ENCODE measurements around the gene ATXN1.
"Not testable (repeated sequence)": the region's sequence is repeated elsewhere in the genome, so short reads cannot be mapped to it uniquely, and the experiment has no call there.

The ATXN1 gene

DNA sequence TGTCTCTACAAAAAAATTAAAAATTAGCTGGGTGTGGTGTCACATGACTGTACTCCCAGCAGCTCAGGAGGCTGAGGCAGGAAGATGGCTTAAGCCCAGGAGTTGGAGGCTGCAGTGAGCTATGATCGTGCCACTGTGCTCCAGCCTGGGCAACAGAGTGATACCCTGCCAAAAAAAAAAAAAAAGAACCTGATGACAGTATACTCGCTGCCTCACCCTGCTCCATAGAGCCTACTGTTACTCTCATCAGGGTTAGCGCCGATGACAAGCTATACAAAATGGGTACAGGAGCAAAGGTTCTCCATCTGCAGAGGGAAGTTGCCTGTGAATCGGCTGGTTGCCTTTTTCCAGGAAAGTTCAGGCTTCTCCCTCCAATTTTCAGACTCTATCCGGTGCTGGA lies 469.5 kb downstream of the ATXN1 start:
- DNase-seq = no peak

DNA sequence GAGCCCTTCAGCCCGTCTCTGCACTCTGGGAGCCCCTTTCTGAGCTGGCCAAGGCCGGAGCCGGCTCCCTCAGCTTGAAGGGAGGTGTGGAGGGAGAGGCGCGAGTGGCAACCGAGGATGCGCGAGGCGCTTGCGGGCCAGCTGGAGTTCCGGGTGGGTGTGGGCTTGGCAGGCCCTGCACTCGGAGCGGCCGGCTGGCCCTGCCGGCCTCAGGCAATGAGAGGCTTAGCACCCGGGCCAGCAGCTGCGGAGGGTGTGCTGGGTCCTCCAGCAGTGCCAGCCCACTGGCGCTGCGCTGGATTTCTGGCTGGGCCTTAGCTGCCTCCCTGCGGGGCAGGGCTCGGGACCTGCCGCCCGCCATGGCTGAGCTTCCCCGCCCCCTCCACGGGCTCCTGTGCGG lies 473.1 kb downstream of the ATXN1 start:
- no peak for DNase-seq

- DNase-seq = peak; percentile 25
These were observed 475.1 kb downstream of the ATXN1 start for GRCh38 chr6:16286151-16286522.

DNA sequence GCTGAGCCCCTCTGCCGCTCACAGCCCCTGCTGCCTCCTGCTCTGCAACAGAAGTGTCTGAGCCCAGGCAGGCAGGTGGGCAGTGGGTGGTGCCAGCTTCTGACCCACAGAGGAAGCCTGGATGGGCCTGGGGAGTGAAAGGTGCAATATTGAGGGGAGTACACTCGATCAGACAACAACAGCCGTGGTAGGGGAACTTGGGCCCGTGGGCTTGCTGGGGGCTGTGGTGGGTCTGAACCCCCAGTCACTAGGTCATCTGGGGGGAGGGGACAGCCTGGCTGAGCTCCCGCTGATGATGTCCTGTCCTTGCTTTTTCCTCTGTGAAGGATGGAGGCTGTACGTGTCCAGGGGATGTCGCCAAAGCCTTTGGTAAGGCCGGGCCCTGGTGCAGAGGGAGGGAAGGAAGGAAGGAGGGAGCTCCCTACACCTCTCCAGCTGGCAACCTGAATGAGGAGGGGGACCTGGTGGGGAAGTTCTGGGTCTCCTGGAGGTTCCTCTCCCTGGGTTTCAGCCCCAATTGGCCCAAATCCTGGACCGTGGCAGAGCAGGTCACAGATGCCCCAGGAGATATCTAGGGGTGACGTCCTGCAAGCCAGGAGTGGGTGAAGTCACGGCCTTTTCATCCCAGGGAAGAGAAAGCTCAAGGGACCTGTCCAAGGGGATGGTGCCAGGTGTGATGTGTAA lies 475.7 kb downstream of the ATXN1 start:
- no peak for DNase-seq

- no peak for DNase-seq
These were observed 476.8 kb downstream of the ATXN1 start for GRCh38 chr6:16284472-16284871.

GRCh38 chr6:16282370-16282769 lies 478.9 kb downstream of the ATXN1 start:
- no peak for DNase-seq

DNA sequence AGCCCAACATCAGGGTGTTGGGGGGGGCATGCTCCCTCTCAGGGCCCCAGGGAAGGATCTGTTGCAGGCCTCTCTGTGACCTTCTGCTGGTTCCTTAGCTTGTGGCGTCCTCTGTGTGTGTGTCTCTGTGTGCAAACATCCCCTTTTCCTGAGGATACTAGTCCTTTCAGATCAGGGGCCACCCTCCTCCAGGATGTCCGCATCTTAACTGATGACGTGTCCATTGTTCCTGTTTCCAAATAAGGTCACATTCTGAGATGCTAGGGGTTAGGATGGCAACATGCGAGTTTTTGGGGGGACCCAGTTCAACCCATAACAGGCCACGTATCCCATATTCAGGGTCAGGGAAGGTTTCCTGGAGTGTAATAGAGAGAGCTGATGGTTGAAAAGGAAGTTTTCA lies 482.0 kb downstream of the ATXN1 start:
- DNase-seq = no peak

- DNase-seq = no peak
These were observed 482.5 kb downstream of the ATXN1 start for GRCh38 chr6:16278750-16279149.

- DNase-seq = no peak
These were observed 483.1 kb downstream of the ATXN1 start for GRCh38 chr6:16278048-16278724.

DNA sequence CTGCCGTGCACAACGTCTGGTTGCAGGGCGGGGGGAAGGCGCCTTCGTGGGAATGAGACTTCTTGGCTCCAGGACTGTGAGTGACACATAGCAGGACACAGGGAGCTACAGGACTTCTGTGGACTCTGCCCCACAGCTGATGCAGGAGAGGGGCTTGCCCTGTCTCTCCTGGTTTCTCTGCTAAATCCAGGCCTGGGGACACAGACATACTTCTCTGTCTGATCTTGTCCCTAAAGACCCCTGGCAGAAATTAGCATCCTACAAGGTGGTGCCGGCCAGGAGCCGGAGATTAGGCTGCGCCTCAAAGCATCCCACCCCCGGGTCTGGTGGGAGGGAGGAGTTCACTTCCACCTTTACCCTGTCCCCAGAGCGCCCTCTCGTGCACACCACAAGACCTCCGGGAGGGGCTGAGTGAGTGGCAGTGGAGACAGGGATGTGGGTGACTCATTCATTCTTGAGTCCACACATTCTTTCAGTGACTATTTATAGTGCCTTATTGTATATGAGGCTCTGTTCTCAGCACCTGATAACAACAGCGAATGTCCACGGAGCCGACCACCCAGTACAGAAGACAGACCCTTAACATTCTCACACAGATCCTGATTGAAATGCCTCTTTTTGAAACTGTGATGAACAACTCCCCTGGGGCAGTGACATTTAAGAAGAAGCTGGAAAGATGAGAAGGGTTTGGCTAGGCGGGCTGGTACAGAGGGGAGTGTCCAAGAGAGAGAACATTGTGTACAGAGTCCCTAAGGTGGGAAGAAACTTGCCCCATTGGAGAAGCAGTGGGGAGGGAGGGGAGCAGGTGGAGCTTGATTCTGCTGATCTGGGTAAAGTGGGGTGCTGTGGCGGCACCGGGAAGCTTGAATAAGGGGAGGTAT lies 483.9 kb downstream of the ATXN1 start:
- no peak for DNase-seq

GRCh38 chr6:16274885-16275589 lies 486.2 kb downstream of the ATXN1 start:
- DNase-seq = no peak

DNA sequence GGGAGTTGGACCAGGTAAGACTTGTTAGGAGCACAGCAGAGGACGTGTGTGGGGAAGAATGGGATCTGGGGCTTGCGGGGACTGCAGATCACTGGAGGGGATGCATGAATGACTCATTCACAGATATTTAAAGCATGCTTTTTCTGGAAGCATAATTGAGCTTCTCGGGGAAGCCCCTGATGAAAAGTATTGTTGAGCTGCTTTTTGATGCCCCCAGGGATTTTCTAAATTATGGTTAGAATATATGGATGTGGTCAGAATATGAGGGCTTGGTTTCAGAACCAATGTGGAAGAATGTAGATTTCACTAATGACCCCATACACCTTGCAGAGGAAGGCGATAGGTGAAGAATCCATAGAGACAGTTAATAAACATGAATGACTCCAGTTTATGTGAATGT lies 486.8 kb downstream of the ATXN1 start:
- no peak for DNase-seq

DNA sequence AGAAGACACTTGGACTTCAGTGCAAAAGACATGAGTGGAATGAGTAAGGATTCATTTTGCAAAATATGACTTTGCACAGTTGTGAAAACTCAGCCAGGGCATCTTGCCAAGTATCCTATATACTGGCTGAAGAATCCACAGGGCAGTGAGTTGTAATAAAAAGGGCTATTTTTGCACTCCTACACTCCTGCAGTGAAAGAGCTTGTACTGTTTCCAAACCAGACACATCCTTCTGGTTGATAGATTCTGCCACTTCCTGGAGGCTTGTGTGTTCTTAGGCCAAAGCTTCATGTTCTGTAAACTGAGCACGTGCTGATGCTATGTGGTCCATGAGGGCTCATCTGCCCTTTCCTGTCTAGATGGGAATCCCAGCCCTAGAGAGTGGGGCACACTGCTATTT lies 488.0 kb downstream of the ATXN1 start:
- DNase-seq = no peak

GRCh38 chr6:16272201-16272600 lies 489.1 kb downstream of the ATXN1 start:
- no peak for DNase-seq

- no peak for DNase-seq
These were observed 489.8 kb downstream of the ATXN1 start for GRCh38 chr6:16271428-16271827.

GRCh38 chr6:16270178-16270794 lies 491.0 kb downstream of the ATXN1 start:
- DNase-seq = no peak

- DNase-seq = not testable (repeated sequence)
These were observed 491.7 kb downstream of the ATXN1 start for GRCh38 chr6:16269442-16270070.

- DNase-seq = no peak
These were observed 493.6 kb downstream of the ATXN1 start for GRCh38 chr6:16267428-16268263.

DNA sequence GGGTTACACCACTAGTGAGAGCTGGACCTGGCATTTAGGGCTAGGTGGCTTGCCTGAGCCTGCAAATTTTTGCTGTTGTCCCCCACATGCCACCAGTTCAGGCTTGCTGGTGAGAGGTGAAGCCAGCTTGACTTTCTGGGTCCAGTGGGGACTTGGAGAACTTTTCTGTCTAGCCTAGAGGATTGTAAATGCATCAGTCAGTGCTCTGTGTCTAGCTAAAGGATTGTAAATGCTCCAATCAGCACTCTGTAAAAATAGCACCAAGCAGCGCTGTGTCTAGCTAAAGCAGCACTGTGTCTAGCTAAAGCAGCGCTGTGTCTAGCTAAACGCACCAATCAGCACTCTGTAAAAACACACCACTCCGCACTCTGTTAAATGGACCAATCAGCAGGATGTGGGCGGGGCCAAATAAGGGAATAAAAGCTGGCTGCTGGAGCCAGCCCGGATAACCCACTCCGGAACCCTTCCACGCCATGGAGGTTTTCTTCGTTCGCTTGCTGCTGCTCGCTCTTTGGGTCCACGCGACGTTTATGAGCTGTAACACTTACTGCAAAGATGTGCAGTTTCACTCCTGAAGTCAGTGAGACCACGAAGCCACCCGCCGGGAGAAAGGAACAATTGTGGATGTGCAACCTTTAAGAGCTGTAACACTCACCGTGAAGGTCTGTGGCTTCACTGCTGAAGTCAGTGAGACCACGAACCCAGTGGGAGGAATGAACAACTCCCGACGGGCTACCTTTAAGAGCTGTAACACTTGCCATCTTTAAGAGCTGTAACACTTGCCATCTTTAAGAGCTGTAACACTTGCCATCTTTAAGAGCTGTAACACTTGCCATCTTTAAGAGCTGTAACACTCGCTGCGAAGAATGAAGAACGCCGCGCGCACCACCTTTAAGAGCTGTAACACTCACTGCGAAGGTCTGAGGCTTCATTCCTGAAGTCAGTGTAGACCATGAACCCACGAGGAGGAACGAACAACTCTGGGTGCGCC lies 495.6 kb downstream of the ATXN1 start:
- DNase-seq = no peak

DNA sequence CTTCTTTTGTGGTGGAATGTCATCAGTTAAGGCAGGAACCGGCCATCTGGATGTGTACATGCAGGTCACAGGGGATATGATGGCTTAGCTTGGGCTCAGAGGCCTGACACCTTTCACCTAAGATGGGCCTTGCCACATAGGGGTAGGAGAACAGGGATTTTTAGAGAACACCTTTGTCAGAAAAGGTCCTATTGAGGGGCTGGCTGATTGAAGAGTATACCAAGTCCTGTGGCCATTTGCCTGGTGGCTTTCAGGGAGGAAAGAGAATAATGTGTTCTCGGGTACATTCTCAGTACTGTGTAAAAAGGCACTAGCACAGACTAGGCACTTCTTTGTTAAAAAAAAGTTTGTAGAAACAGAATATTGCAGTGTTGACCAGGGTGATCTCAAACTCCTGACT lies 496.5 kb downstream of the ATXN1 start:
- no peak for DNase-seq
